Fibroblast of lung (primary cell): Measurements from ENCODE around the gene TPRG1L. TPM values are rescaled to one million over a fixed set of nuclear protein-coding genes. Genes with fewer than 3 reads are reported as not detected.

Experiments used
- DNase-seq, 2 donors: peaks; one replicate each; pipeline versions ENCODE4 v3.0.0 to v3.0.0-alpha.2; 2010; ENCODE audit warnings: low read depth in 2 of 2
- H2AFZ ChIP-seq: 2 replicates; pipeline ENCODE4 v1.5.1; 2012; ENCODE audit warnings: low read length, control low read depth, inconsistent platforms
- H3K27ac ChIP-seq: 2 replicates; pipeline ENCODE4 v1.5.1; 2011; ENCODE audit warnings: low read length, control low read depth; ENCODE audit not compliant: insufficient read depth
- H3K27me3 ChIP-seq: 2 replicates; pipeline ENCODE4 v1.5.1; 2011; ENCODE audit warnings: mild to moderate bottlenecking, low read length; ENCODE audit not compliant: control insufficient read depth, insufficient read depth
- H3K36me3 ChIP-seq: 2 replicates; pipeline ENCODE4 v1.5.1; 2011; ENCODE audit warnings: low read length; ENCODE audit not compliant: control insufficient read depth, insufficient read depth
- H3K4me1 ChIP-seq: 2 replicates; pipeline ENCODE4 v1.5.1; 2011; ENCODE audit warnings: low read length; ENCODE audit not compliant: control insufficient read depth, insufficient read depth; ENCODE audit errors: extremely low read depth
- H3K4me2 ChIP-seq: 2 replicates; pipeline ENCODE4 v1.5.1; 2011; ENCODE audit warnings: low read length, control low read depth; ENCODE audit not compliant: insufficient read depth; ENCODE audit errors: extremely low read depth
- H3K4me3 ChIP-seq, 4 experiments: fragments of 200-600 bp in 1 of 4; sonication (generic) in 1 of 4; replicated peaks in 1 of 4; 2 replicates each; pipeline ENCODE4 v1.5.1; 2011 to 2016; ENCODE audit warnings: low read length in 4 of 4, low read depth in 3 of 4, mild to moderate bottlenecking in 3 of 4, control low read depth in 2 of 4, inconsistent platforms in 1 of 4, mixed read lengths in 1 of 4; ENCODE audit not compliant: insufficient read depth in 1 of 4; ENCODE audit errors: control extremely low read depth in 1 of 4
- H3K79me2 ChIP-seq: 2 replicates; pipeline ENCODE4 v1.5.1; 2012; ENCODE audit warnings: mild to moderate bottlenecking, low read length, inconsistent platforms; ENCODE audit not compliant: control insufficient read depth, insufficient read depth
- H3K9ac ChIP-seq: 2 replicates; pipeline ENCODE4 v1.5.1; 2011; ENCODE audit warnings: mild to moderate bottlenecking, low read length, control low read depth; ENCODE audit not compliant: insufficient read depth
- H3K9me3 ChIP-seq: 2 replicates; pipeline ENCODE4 v1.5.1; 2012; ENCODE audit warnings: low read depth, low read length; ENCODE audit not compliant: control insufficient read depth, insufficient read depth
- H4K20me1 ChIP-seq: 2 replicates; pipeline ENCODE4 v1.5.1; 2011; ENCODE audit warnings: low read length; ENCODE audit not compliant: control insufficient read depth, insufficient read depth; ENCODE audit errors: extremely low read depth
- CTCF ChIP-seq, 2 donors: IDR thresholded peaks in 1 of 2; conservative IDR thresholded peaks in 1 of 2; 1 replicate in 1 of 2; 2 replicates in 1 of 2; pipeline ENCODE4 v1.5.1; 2011 to 2012; ENCODE audit warnings: low read length in 2 of 2, control low read depth in 1 of 2, inconsistent platforms in 1 of 2, low read depth in 1 of 2, mild to moderate bottlenecking in 1 of 2
- EZH2 ChIP-seq: IDR thresholded peaks from 2 replicates; pipeline ENCODE4 v1.5.1; 2012; ENCODE audit warnings: low read length, control low read depth, mild to moderate bottlenecking; ENCODE audit errors: missing control alignments
- polyA plus RNA-seq, 2 donors: library from polyadenylated mRNA; depleted of rRNA in 1 of 2; stranded (reverse) in 1 of 2; unstranded in 1 of 2; fragments of >200 nt; gene quantifications; 2 replicates each; pipeline ENCODE4 v1.2.1, GENCODE V29; 2011 to 2012; ENCODE audit warnings: missing spikeins in 1 of 2
- total RNA-seq: library from RNA; depleted of rRNA; stranded (reverse); fragments of >200 nt; gene quantifications from 2 replicates; pipeline ENCODE4 v1.2.1, GENCODE V29; 2014

TPRG1L gene
- total and polyA plus RNA-seq, 2 donors (not counting 1 experiment from before 2014, with no cell fraction given): 22.3 to 56.7 TPM

DNA sequence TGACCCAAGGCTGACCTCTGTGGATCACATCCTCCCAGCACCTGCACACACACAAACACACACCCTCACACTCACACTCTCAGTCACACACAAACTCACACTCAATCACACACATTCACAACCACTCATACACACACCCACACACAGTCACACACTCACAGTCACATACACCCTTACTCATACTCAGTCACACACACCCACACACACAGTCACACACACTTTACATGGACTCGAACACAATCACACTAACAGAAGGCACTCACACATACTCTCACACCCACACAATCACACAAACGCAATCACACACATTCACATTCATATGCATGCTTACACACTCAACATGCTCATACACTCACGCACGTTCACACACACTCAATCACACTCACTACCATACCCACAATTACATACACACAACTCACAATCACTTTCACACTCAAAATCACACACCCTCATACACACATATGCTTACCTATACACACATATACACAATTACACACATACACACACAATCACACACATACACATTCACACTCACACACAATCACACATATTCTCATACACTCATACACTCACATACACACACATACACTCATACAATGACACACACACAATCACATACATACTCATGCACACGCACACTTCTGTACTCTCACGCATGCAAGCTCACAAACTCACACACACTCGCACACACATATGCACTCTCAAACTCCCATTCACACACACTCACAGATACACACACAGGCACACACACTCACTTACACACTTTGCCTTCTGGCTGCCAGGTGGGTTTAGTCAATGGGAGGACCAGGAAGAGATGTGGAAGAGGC lies 19.6 kb upstream of the TPRG1L start:
- no peak for TF ChIP-seq EZH2
- no peak for TF ChIP-seq CTCF (conservative IDR thresholded peaks at IDR 0.05 in 1 of 2, IDR thresholded peaks at IDR 0.05 in 1 of 2; ENCODE audit: low read depth in 1 of 2, low read length in 2 of 2)

DNA sequence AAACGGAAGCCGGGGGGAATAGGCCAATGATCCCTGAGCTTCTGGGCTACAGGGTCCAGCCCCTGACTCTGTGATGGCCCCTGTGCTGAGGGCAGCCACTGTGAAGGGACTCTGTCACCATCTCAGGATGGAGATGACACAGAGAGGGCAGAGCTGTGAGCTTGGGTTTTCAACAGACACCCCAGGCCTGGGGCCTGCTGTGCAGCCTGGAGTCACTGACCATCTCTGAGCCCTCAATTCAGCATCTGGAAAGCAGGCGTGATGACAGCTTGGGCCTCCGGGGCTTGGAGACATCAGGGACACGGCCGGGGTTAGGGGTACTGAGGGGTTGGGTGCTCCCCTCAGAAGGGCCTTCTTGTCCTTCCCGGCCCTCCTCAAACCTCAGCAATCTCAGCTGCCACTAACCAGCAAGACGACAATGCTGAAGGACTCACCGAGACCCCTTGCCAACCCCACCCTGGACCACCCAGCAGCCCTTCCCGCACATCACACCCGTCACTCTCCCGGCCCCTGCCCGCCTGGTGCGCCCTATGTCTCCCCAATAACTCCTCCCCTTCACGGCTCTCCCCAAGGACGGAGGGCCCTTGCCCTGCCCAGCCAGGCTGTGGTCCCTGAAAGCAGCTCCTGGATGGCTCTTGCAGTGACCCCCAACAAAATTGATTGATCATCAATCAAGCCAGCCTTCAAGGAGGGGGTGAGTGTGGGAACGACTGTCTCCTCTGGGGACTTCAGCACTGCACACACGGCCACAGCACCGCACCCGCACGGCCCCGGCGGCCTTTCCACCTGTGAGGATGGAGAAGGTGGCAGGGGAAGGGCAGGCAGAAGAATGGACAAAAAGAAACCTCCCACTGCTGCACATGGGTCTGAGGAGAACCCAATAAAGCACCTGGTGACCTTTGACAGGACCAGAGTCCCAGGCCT lies 17.8 kb upstream of the TPRG1L start:
- Histone ChIP-seq H3K79me2 (no peaks in the 10 kb centered on the region), H2AFZ (no peak overlapping the region), H3K9ac (no peak overlapping the region), H3K27me3 (peaks cover 7% of the 10 kb centered on the region), H3K36me3 (no peaks in the 10 kb centered on the region), H4K20me1 (no peaks in the 10 kb centered on the region), H3K9me3 (no peaks in the 10 kb centered on the region), H3K4me1 (no peaks in the 10 kb centered on the region), H3K4me3 (no peak overlapping the region), H3K27ac (no peak overlapping the region), H3K4me2 (no peak overlapping the region)
- TF ChIP-seq CTCF (conservative IDR thresholded peaks at IDR 0.05 in 1 of 2, IDR thresholded peaks at IDR 0.05 in 1 of 2; ENCODE audit: low read depth in 1 of 2, low read length in 2 of 2) (no peak), EZH2 (no peak)
- DNase-seq: no peak

More for the DNA sequence above, 19.6 kb upstream of the TPRG1L start:
- no peak overlapping the region for H3K9ac ChIP-seq
- H3K27me3 ChIP-seq: peaks cover 3% of the 10 kb centered on the region
- H3K4me2 ChIP-seq: no peak overlapping the region
- H3K27ac ChIP-seq: no peak overlapping the region
- H3K36me3 ChIP-seq: no peaks in the 10 kb centered on the region
- H2AFZ ChIP-seq: no peak overlapping the region
- no peak overlapping the region for H3K4me3 ChIP-seq
- H4K20me1 ChIP-seq: no peaks in the 10 kb centered on the region
- no peaks in the 10 kb centered on the region for H3K4me1 ChIP-seq
- no peak for DNase-seq
- no peaks in the 10 kb centered on the region for H3K9me3 ChIP-seq
- no peaks in the 10 kb centered on the region for H3K79me2 ChIP-seq

- Histone ChIP-seq H2AFZ (no peak overlapping the region), H3K9ac (no peak overlapping the region), H3K4me2 (no peak overlapping the region), H4K20me1 (no peaks in the 10 kb centered on the region), H3K4me1 (no peaks in the 10 kb centered on the region), H3K36me3 (no peaks in the 10 kb centered on the region), H3K27ac (no peak overlapping the region), H3K9me3 (no peaks in the 10 kb centered on the region), H3K4me3 (no peak overlapping the region), H3K79me2 (no peaks in the 10 kb centered on the region), H3K27me3 (peaks cover 7% of the 10 kb centered on the region)
- no peak for TF ChIP-seq EZH2
- no peak for TF ChIP-seq CTCF (conservative IDR thresholded peaks at IDR 0.05 in 1 of 2, IDR thresholded peaks at IDR 0.05 in 1 of 2; ENCODE audit: low read depth in 1 of 2, low read length in 2 of 2)
- no peak for DNase-seq
Measured at GRCh38 chr1:3607703-3608065, 17.1 kb upstream of the TPRG1L start.
